ENCODE measurements around the gene SLCO1C1. TPM values are rescaled to one million over a fixed set of nuclear protein-coding genes. Genes with fewer than 3 reads are reported as not detected.

SLCO1C1 gene
- total RNA-seq, result not detected in 2 replicates

GRCh38 chr12:20695232-20695631 lies at the start of gene SLCO1C1:
Gene SLCO1C1, plus strand, starts transcription at chr12:20695332. Its CDS starts 4,245 bp downstream, at chr12:20699577.

Other genes with a start within 250 kb of the SLCO1C1 start
- not detected in 2 replicates for gene SLCO1B3, start 115.4 kb downstream of the SLCO1C1 start, total RNA-seq

All from smooth muscle cell of bladder (primary cell).